Fibroblast of mammary gland (primary cell): ENCODE data around the gene PGLYRP4.

Source experiments
- DNase-seq: peaks from one replicate; pipeline ENCODE4 v3.0.0-alpha.2; 2010; ENCODE audit warnings: low read depth
- H3K4me3 ChIP-seq: 2 replicates; pipeline ENCODE4 v1.5.1; 2011; ENCODE audit warnings: low read depth, mild to moderate bottlenecking, low read length, moderate library complexity; ENCODE audit not compliant: control insufficient read depth
- CTCF ChIP-seq: conservative IDR thresholded peaks from 2 replicates; pipeline ENCODE4 v1.5.1; 2011; ENCODE audit warnings: low read depth, low read length, inconsistent platforms; ENCODE audit not compliant: control insufficient read depth, insufficient read depth

The PGLYRP4 gene

GRCh38 chr1:153313288-153313687 lies 35.4 kb downstream of the PGLYRP4 start:
- TF ChIP-seq CTCF = no peak
- no peak overlapping the region for H3K4me3 ChIP-seq

GRCh38 chr1:153312570-153313186 lies 36.0 kb downstream of the PGLYRP4 start, which contains the start of gene PGLYRP3:
PGLYRP3 (minus strand) TSS chr1:153312952; CDS start chr1:153310665, 2,287 bp downstream.
- no peak within 1 kb of the TSS for H3K4me3 ChIP-seq
- no peak for TF ChIP-seq CTCF
- no peak for DNase-seq

More at GRCh38 chr1:153313288-153313687, 35.4 kb downstream of the PGLYRP4 start:
- no peak for DNase-seq

- TF ChIP-seq CTCF = no peak
- no peak overlapping the region for H3K4me3 ChIP-seq
- DNase-seq = no peak
Observed at GRCh38 chr1:153310526-153310925, 38.1 kb downstream of the PGLYRP4 start.

GRCh38 chr1:153309441-153309840 lies 39.2 kb downstream of the PGLYRP4 start:
- no peak for DNase-seq
- TF ChIP-seq CTCF = no peak

GRCh38 chr1:153308540-153308939 lies 40.1 kb downstream of the PGLYRP4 start:
- no peak for TF ChIP-seq CTCF
- H3K4me3 ChIP-seq = no peak overlapping the region
- no peak for DNase-seq

More at GRCh38 chr1:153309441-153309840, 39.2 kb downstream of the PGLYRP4 start:
- no peak overlapping the region for H3K4me3 ChIP-seq

GRCh38 chr1:153307221-153307600 lies 41.4 kb downstream of the PGLYRP4 start:
- DNase-seq = no peak
- no peak for TF ChIP-seq CTCF
- H3K4me3 ChIP-seq = no peak overlapping the region
